Heart left ventricle (tissue), 13 donors: Measurements from ENCODE around the gene SCAMP5.

Experiments
- POLR2A ChIP-seq, 2 donors: fragments of 450-650 bp; IDR thresholded peaks; one replicate each; pipeline ENCODE4 v1.6.1; 2017; ENCODE audit warnings: antibody characterized with exemption in 2 of 2, mild to moderate bottlenecking in 2 of 2, moderate library complexity in 2 of 2
- TF ChIP-seq, protein P1 (sequence below), 12 donors: fragments of 200-600 bp; sonication (generic) in 4 of 12; IDR thresholded peaks; one replicate each; pipeline versions ENCODE4 v1.5.0 to v1.8.0; 2018 to 2022; ENCODE audit warnings: antibody characterized with exemption in 12 of 12, mild to moderate bottlenecking in 5 of 12
- donor health status: ischemic (EF 13 %, LVEDD 7.1; RV severe dilation, severe dysfunction).
- donor health status: DM: no; HTN: yes; CAD: no.
- donor health status: DM: no; HTN: no; CAD: no.
- donor health status: ischemic (EF 25% LVEDD 6.9; RV normal size, moderate dysfunction).
- donor health status: ischemic (EF 25% LVEDD 5.7; RV mildly dilated, moderate dysfunction).
- donor health status: ischemic (EF 35%, LVEDD 5.7; RV mildly dilated, moderate dysfunction).
- donor health status: nonischemic (EF 11% LVEDD 7.7; RV severe dilation, severe dysfunction).
- donor health status: DM: yes; HTN: yes; CAD: no.
- donor health status: PGD.
- donor health status: ischemic (EF 29% LVEDD 5.4; RV normal size, mild dysfunction).
- donor health status: nonischemic (EF 23%, LVEDD 6.1; RV moderate dilation, normal function).

DNA sequence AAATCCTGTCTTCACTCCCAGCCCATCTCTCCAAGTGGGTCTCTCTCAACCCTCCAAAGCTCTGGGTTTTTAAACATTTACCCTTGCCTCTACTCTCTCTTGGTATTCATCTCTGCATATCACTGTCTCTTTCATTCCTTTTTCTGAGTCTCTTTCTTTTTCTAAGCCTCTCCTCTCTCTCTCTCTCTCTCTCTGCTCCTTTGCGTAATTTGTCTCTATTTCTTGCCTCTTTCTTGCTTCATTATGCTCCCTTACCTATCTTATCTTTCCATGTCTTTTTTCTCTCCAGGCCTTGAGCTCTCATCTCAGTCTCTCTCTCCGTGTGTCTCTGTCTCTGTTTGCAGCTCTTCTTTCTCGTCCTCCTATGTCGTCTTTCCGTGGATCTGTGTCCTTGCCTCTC lies 678 bp upstream of the SCAMP5 start:
- TF ChIP-seq, protein P1, sequence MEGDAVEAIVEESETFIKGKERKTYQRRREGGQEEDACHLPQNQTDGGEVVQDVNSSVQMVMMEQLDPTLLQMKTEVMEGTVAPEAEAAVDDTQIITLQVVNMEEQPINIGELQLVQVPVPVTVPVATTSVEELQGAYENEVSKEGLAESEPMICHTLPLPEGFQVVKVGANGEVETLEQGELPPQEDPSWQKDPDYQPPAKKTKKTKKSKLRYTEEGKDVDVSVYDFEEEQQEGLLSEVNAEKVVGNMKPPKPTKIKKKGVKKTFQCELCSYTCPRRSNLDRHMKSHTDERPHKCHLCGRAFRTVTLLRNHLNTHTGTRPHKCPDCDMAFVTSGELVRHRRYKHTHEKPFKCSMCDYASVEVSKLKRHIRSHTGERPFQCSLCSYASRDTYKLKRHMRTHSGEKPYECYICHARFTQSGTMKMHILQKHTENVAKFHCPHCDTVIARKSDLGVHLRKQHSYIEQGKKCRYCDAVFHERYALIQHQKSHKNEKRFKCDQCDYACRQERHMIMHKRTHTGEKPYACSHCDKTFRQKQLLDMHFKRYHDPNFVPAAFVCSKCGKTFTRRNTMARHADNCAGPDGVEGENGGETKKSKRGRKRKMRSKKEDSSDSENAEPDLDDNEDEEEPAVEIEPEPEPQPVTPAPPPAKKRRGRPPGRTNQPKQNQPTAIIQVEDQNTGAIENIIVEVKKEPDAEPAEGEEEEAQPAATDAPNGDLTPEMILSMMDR (IDR thresholded peaks at IDR 0.05), result no peak
- TF ChIP-seq POLR2A (IDR thresholded peaks at IDR 0.05), result no peak
